Suprapubic skin (tissue), 3 donors: ENCODE data around the gene PRICKLE1.

Source experiments
- CTCF ChIP-seq, 2 donors: fragments of 200-600 bp in 1 of 2; fragments of 450-650 bp in 1 of 2; sonication (generic) in 1 of 2; IDR thresholded peaks; one replicate each; pipeline ENCODE4 v1.5.1; 2016 to 2019; ENCODE audit warnings: antibody characterized with exemption in 2 of 2, mild to moderate bottlenecking in 1 of 2, moderate library complexity in 1 of 2
- EP300 ChIP-seq: sonication (generic); formaldehyde crosslinking; IDR thresholded peaks from one replicate; pipeline ENCODE4 v1.6.1; 2017; ENCODE audit warnings: antibody characterized with exemption
- POLR2A ChIP-seq, 2 donors: fragments of 450-650 bp; IDR thresholded peaks; one replicate each; pipeline ENCODE4 v1.6.1; 2017; ENCODE audit warnings: antibody characterized with exemption in 2 of 2, mild to moderate bottlenecking in 2 of 2, moderate library complexity in 2 of 2

GRCh38 chr12:42633594-42633993 lies 44.0 kb upstream of the PRICKLE1 start:
- TF ChIP-seq CTCF (IDR thresholded peaks at IDR 0.05) (no peak), POLR2A (IDR thresholded peaks at IDR 0.05) (no peak), EP300 (no peak)
